ENCODE measurements around the gene CAMTA1. TPM values are rescaled to one million over a fixed set of nuclear protein-coding genes. Genes with fewer than 3 reads are reported as not detected.

The CAMTA1 gene
- total RNA-seq, 1 donor from 2014 or later: 99.0 TPM

GRCh38 chr1:7259955-7260354, 474.7 kb downstream of the CAMTA1 start:
- no peak for TF ChIP-seq CTCF (IDR thresholded peaks at IDR 0.05; ENCODE audit: unreplicated experiment)
- DNase-seq (ENCODE audit: low spot score, unreplicated experiment): no peak
- H3K4me1 Mint-ChIP-seq (ENCODE audit: low read depth): no peaks in the 10 kb centered on the region
- no peaks in the 10 kb centered on the region for H3K9me3 Mint-ChIP-seq (ENCODE audit: low read depth)
- no peaks in the 10 kb centered on the region for H3K36me3 Mint-ChIP-seq (ENCODE audit: insufficient read depth)
- no peak overlapping the region for H3K4me3 Mint-ChIP-seq (ENCODE audit: low read depth)
- H3K27ac Mint-ChIP-seq: no peak overlapping the region
- H3K27me3 Mint-ChIP-seq: peaks cover 22% of the 10 kb centered on the region

- peaks cover 18% of the 10 kb centered on the region for H3K27me3 Mint-ChIP-seq
- no peaks in the 10 kb centered on the region for H3K36me3 Mint-ChIP-seq (ENCODE audit: insufficient read depth)
- DNase-seq (ENCODE audit: low spot score, unreplicated experiment): no peak
- H3K4me1 Mint-ChIP-seq (ENCODE audit: low read depth): no peaks in the 10 kb centered on the region
- H3K9me3 Mint-ChIP-seq (ENCODE audit: low read depth): no peaks in the 10 kb centered on the region
- no peak overlapping the region for H3K27ac Mint-ChIP-seq
- H3K4me3 Mint-ChIP-seq (ENCODE audit: low read depth): no peak overlapping the region
- no peak for TF ChIP-seq CTCF (IDR thresholded peaks at IDR 0.05; ENCODE audit: unreplicated experiment)
Observed at GRCh38 chr1:7261490-7261889, 476.2 kb downstream of the CAMTA1 start.

GRCh38 chr1:7262611-7263010, 477.4 kb downstream of the CAMTA1 start:
- Mint-ChIP-seq H3K4me3 (ENCODE audit: low read depth) (no peak overlapping the region), H3K4me1 (ENCODE audit: low read depth) (no peaks in the 10 kb centered on the region), H3K27me3 (peaks cover 14% of the 10 kb centered on the region), H3K36me3 (ENCODE audit: insufficient read depth) (no peaks in the 10 kb centered on the region), H3K27ac (no peak overlapping the region), H3K9me3 (ENCODE audit: low read depth) (no peaks in the 10 kb centered on the region)
- no peak for TF ChIP-seq CTCF (IDR thresholded peaks at IDR 0.05; ENCODE audit: unreplicated experiment)
- no peak for DNase-seq (ENCODE audit: low spot score, unreplicated experiment)

GRCh38 chr1:7263021-7263960, 478.0 kb downstream of the CAMTA1 start:
- no peaks in the 10 kb centered on the region for H3K36me3 Mint-ChIP-seq (ENCODE audit: insufficient read depth)

GRCh38 chr1:7264101-7264500, 478.8 kb downstream of the CAMTA1 start:
- no peaks in the 10 kb centered on the region for H3K36me3 Mint-ChIP-seq (ENCODE audit: insufficient read depth)
- H3K4me3 Mint-ChIP-seq (ENCODE audit: low read depth): no peak overlapping the region
- no peak for TF ChIP-seq CTCF (IDR thresholded peaks at IDR 0.05; ENCODE audit: unreplicated experiment)
- no peaks in the 10 kb centered on the region for H3K4me1 Mint-ChIP-seq (ENCODE audit: low read depth)
- H3K27ac Mint-ChIP-seq: no peak overlapping the region
- peaks cover 5% of the 10 kb centered on the region for H3K9me3 Mint-ChIP-seq (ENCODE audit: low read depth)
- H3K27me3 Mint-ChIP-seq: peaks cover 12% of the 10 kb centered on the region
- no peak for DNase-seq (ENCODE audit: low spot score, unreplicated experiment)

More at GRCh38 chr1:7263021-7263960, 478.0 kb downstream of the CAMTA1 start:
- no peak overlapping the region for H3K4me3 Mint-ChIP-seq (ENCODE audit: low read depth)
- H3K9me3 Mint-ChIP-seq (ENCODE audit: low read depth): no peaks in the 10 kb centered on the region
- peaks cover 14% of the 10 kb centered on the region for H3K27me3 Mint-ChIP-seq
- H3K4me1 Mint-ChIP-seq (ENCODE audit: low read depth): no peaks in the 10 kb centered on the region
- TF ChIP-seq CTCF (IDR thresholded peaks at IDR 0.05; ENCODE audit: unreplicated experiment): no peak
- no peak for DNase-seq (ENCODE audit: low spot score, unreplicated experiment)
- H3K27ac Mint-ChIP-seq: no peak overlapping the region

Data from progenitor cell of endocrine pancreas (in vitro differentiated cells).